T47D (cell line): Measurements from ENCODE around the gene CTIF.
A peak's percentile ranks its signal among the peaks of the same experiment; 100 is the strongest.
"Not testable (repeated sequence)": the region's sequence is repeated elsewhere in the genome, so short reads cannot be mapped to it uniquely, and the experiment has no call there.

Experiments used
- DNase-seq, 2 experiments: peaks; one replicate each; pipeline versions ENCODE4 v3.0.0 to v3.0.0-alpha.2; 2011 to 2012; ENCODE audit warnings: low read depth in 1 of 2, low spot score in 1 of 2
- JUND ChIP-seq: IDR thresholded peaks from 2 replicates; pipeline ENCODE4 v1.6.1; 2012; ENCODE audit warnings: low read depth
- in situ Hi-C: cut with HindIII; loops from 2 replicates; pipeline ENCODE4 v1.10.0; 2016; ENCODE audit warnings: low sequenced_read_pairs, low pct_unique_long_range_greater_than_20kb

CTIF gene

DNA sequence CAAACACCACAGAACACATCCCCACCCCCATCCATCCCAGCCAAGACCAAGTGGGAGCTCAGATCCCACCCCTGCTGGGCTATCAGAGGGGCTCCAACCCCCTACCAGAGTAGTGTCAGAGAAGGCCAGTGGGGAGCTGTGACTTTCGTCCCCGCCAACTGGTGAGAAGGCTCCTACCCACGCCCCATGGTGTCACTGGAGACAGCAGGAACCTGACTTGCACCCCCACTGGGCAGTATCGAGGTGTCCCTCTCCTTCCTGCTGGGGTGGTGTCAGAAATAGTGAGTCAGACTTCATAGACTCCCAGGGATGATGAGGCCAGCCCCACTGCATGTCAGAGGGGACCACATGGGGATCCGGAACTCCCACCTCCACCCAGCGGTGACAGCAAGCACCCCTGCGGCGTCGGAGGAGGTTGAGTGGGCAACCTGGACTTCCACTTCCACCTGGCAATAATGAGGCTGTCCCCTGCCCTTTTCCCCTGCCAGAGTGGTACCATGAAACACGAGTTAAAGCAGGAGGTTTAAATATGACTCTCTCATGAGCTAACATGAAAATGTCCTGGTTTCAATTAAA lies 106.7 kb downstream of the CTIF start:
- in situ Hi-C loops, result no loop called here
- no peak for DNase-seq
- no peak for TF ChIP-seq JUND

DNA sequence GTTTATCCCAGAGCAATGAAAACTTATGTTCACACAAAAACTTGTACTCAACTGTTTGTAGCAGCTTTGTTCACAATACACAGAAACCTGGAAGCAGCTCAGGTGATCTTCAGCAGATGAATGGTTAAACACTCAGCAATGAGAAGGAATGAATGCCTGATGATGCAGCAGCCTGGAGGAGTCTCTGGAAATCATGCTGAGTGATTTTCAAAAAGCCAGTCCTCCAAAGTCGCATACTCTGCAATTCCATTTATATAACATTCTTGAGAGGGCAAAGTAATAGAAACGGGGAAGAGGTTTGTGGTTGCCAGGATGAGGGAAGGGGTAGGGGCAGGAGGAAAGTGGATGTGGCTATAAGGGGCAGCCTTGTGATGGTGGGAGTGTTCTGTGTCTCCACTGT lies 108.1 kb downstream of the CTIF start:
- in situ Hi-C loops, result no loop called here
- no peak for TF ChIP-seq JUND
- DNase-seq, result no peak

DNA sequence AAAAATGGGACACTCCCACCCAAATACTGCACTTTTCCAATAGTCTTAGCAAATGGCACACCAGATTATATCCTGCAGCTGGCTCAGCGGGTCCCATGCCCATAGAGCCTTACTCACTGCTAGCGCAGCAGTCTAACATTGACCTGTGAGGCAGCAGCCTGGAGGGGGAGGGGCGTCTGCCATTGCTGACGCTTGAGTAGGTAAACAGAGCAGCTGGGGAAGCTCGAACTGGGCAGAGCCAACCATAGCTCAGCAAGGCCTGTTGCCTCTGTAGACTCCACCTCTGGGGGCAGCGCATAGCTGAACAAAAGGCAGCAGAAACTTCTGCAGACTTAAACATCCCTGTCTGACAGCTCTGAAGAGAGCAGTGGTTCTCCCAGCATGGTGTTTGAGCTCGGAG lies 110.4 kb downstream of the CTIF start:
- peak in 1 of 2 experiments; percentile 17 for DNase-seq
- in situ Hi-C loops, result no loop called here
- TF ChIP-seq JUND, result no peak

DNA sequence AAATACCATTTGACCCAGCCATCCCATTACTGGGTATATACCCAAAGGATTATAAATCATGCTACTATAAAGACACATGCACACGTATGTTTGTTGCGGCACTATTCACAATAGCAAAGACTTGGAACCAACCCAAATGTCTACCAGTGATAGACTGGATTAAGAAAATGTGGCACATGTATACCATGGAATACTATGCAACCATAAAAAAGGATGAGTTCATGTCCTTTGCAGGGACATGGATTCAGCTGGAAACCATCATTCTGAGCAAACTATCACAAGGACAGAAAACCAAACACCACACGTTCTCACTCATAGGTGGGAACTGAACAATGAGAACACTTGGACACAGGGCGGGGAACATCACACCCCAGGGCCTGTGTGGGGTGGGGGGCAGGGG lies 115.8 kb downstream of the CTIF start:
- in situ Hi-C loops, DNase-seq: not testable (repeated sequence)

DNA sequence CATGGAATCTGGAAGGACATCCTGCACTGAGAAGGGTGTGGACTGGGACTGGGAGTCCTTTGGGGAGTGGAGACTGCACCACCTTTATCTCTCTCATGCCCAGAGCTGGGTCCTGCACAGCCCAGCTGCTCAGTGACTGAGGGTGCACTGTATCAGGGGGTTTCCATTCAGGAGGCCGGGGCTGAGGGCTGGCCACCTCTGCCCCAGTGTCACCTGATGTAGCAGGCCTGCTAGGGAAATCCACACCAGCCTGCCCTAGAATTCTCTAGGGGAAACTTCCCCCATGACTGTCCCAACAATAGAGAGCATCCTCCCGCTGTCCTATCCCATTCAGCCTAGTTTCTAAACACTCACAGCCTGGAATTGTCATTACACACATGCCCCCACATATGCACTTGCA lies 116.7 kb downstream of the CTIF start:
- DNase-seq, result no peak
- TF ChIP-seq JUND, result no peak
- in situ Hi-C loops, result no loop called here

DNA sequence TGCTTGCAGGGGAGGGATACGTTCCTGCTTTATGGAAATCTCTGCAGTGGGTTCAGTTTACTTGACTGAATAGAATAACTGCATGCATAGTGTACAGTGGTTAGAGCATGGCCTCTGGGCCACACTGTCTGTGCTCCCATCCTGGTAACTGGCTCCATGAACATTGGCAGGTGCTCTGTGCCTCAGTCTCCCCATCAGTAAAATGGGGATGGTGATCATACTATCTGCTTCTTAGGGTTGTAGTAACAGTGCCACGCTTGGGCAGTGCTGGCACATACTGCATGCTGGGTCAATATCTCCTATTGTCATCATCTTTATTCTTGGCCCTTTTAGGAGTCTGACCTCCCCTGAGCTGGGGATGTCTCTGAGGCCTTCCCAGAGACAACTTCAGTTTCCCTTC lies 117.3 kb downstream of the CTIF start:
- no peak for TF ChIP-seq JUND
- in situ Hi-C loops, result no loop called here
- DNase-seq, result no peak

DNA sequence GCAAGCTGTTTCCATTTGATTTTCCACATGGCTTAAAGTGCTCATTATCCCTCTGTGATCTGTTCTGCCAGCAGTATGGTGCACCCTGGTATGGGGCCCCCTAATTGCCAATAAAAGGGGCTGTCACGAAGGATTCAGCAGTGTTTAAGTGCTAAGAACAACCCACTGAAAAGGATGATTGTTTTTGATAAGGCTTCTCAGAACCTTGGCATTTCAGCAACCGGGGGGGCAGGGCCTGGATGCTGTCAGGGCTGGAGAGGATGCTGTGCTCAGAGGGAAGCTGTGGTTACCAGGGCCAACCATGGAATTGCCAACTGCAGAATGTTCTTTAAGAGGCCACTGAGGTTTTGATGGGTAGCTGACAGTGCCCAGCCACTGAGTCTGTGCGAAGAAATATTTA lies 117.8 kb downstream of the CTIF start:
- in situ Hi-C loops, result no loop called here
- DNase-seq, result no peak
- TF ChIP-seq JUND, result no peak

DNA sequence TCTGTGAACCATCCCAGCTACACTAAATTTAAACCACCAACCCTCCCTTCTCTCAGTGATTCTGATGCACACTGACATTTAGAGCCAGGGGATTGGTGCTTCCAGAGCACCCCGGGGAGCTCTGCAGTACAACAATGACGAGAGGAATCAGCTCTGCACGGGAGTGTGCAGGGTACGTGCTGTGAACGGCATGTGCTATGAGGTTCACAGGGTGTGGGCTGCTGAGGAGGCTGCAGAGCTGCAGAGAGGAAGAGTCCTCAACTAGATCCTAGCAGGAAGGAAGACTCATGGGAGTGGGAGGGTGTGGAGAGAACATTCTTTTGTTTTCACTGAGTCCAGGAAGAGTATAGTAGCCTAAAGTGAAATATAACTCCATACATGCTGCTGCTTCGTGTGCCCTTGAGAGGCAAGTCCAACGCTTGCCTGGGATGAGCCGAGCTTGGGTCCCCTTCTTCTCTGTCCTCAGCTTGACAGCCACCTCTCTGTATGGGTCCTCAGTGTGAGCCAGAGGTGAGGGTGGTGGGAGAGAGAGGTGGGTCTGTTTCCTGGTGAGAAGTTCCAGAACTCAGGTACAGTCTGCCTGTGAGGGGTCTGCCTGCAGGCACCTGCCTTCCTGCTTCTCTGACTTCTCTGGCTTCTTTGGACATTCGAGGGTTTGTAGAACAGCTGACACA lies 118.8 kb downstream of the CTIF start:
- no peak for TF ChIP-seq JUND
- no peak for DNase-seq
- in situ Hi-C loops, result no loop called here

DNA sequence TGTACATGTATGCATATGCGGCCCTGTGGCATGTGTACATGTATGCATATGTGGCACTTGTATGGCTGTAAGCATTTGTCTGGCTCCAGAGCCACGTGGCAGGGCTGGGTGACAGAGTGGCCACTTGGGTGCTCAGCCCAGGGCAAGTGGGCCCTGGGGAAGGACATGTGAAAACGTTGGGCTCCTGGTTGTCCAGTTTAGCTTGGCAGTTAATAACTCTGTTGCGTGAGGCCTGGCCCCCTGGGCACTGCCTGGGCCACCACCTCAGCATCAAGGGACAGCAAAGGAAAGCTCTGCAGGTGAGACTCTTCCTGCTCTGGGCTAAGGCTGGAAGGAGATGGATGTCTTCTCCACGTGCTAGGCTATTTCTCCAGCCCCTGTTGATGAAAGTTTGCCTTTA lies 119.9 kb downstream of the CTIF start:
- no peak for TF ChIP-seq JUND
- DNase-seq, result no peak
- in situ Hi-C loops, result no loop called here

DNA sequence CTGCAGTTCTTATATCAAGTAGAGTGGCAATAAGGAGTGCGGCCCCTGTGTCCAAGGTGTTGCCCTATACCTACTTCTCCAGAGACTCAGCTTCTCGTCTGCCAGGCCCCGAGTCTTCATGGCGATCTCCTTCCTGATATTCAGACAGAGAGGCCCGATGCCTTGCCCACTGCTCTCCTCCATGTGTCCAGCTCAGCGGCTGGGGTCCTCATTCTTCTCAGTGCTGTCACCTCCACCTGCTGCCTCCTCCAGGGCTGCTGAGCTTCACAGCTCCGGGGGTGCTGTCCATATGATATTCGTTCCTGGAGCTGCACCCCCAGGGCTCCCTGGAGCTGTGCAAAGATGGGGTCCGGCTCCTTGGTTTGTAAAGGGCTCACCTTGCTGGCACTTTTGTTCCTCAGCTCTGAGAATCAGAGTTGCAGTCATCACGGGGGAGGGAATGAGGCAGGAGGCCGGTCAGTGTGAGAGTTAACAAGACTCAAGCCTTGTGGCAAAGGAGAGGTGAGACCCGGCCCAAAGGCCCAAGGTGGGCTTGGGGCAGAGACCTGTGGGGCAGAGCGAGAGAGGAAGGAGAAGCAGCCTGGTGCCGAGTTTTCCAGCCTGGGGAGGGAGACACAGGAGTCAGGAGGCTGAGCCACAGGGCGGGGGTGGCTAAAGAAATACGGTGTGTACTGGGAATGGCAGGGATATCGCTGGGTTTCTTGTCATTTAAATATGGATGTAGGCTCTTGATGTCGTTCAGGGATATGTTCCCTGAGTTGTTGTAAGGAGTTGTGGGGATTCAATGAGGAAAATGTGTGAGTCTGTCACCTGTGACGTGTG lies 120.6 kb downstream of the CTIF start:
- TF ChIP-seq JUND, result no peak
- in situ Hi-C loops, result no loop called here
- no peak for DNase-seq

DNA sequence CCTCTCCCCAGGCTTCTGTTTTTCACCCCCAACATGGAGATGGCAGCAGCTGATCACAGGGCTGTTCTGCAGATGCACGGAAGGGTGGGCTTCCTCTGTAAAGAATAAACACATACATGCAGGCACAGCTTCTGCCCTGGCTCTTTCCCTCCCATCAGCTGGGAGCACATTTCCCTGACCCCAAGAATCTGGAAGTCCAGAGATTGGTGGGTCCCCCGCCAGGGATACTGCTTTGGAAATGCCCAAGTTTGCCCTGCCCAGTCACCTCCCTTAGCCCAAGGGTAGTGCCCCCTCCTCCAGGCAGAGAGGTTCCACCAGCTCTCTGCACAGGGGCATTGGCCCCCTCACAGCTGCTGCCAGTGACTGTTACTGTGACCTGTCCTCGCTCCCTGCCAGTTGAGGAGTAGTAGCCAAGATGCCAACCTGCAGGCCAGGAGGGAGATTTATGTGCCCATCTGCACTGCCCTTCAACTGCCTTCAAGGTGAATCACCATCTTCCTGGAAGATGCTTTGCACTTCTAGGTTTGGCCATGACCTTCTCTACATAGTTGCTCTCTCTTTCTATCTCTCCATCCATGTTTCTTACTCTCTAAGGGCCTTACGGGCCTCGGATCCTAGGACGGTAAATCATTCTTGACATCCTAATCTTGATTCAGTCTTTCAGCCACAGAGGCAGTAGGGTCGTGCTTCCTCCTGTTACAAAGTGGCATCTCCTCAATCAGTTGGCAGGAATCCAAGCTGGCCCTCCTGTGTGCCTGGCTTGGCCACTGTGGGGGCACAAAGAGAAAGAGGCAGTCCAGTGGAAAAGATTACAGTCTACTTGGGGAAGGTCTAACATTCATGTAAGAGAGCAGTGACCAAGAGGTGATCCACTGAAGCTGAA lies 121.8 kb downstream of the CTIF start:
- TF ChIP-seq JUND, result no peak
- DNase-seq, result no peak
- in situ Hi-C loops, result no loop called here

DNA sequence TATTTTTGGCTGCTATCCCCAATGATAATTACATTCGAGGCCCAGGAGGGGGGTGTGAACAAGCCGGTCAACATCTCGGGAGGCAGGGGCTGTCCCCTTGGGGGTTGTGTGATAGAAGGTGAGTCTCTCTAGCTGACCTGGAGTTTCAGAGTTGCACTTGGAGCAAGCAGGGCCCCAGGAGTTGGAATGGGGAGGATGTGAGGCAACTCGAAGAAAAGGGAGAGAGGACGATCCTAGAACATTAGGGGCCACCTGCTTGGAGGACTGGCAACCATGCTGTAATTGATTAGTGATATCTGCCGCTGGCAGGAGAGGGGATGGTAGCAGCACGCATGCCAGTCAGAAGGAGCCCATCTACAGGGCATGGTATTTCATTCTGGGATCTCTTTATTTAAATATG lies 122.6 kb downstream of the CTIF start:
- no peak for TF ChIP-seq JUND
- in situ Hi-C loops, result no loop called here
- no peak for DNase-seq
